ENCODE results near the gene SLAMF6.

The SLAMF6 gene

GRCh38 chr1:160453443-160453842 lies 69.6 kb downstream of the SLAMF6 start:
- no peak for DNase-seq (ENCODE audit: extremely low read depth, low read depth)
- no peak overlapping the region for H3K4me3 ChIP-seq (replicated peaks; ENCODE audit: low read depth, low read length)
- TF ChIP-seq CTCF (IDR thresholded peaks at IDR 0.05; ENCODE audit: low read depth, low read length, missing control alignments) = no peak

- TF ChIP-seq CTCF (IDR thresholded peaks at IDR 0.05; ENCODE audit: low read depth, low read length, missing control alignments) = no peak
- no peak for DNase-seq (ENCODE audit: extremely low read depth, low read depth)
- H3K4me3 ChIP-seq (replicated peaks; ENCODE audit: low read depth, low read length) = no peak overlapping the region
These were observed 71.2 kb downstream of the SLAMF6 start for GRCh38 chr1:160451859-160452232.

GRCh38 chr1:160451119-160451858 lies 71.8 kb downstream of the SLAMF6 start:
- no peak for TF ChIP-seq CTCF (IDR thresholded peaks at IDR 0.05; ENCODE audit: low read depth, low read length, missing control alignments)
- H3K4me3 ChIP-seq (replicated peaks; ENCODE audit: low read depth, low read length) = no peak overlapping the region
- DNase-seq (ENCODE audit: extremely low read depth, low read depth) = no peak

- no peak for TF ChIP-seq CTCF (IDR thresholded peaks at IDR 0.05; ENCODE audit: low read depth, low read length, missing control alignments)
- DNase-seq (ENCODE audit: extremely low read depth, low read depth) = no peak
- no peak overlapping the region for H3K4me3 ChIP-seq (replicated peaks; ENCODE audit: low read depth, low read length)
These were observed 73.6 kb downstream of the SLAMF6 start for GRCh38 chr1:160449494-160449893.

GRCh38 chr1:160446945-160447600 lies 76.0 kb downstream of the SLAMF6 start:
- TF ChIP-seq CTCF (IDR thresholded peaks at IDR 0.05; ENCODE audit: low read depth, low read length, missing control alignments) = no peak
- no peak for DNase-seq (ENCODE audit: extremely low read depth, low read depth)
- no peak overlapping the region for H3K4me3 ChIP-seq (replicated peaks; ENCODE audit: low read depth, low read length)

GRCh38 chr1:160439718-160440117 lies 83.3 kb downstream of the SLAMF6 start:
- TF ChIP-seq CTCF (IDR thresholded peaks at IDR 0.05; ENCODE audit: low read depth, low read length, missing control alignments) = no peak
- no peak overlapping the region for H3K4me3 ChIP-seq (replicated peaks; ENCODE audit: low read depth, low read length)

More at GRCh38 chr1:160439718-160440117, 83.3 kb downstream of the SLAMF6 start:
- no peak for DNase-seq (ENCODE audit: extremely low read depth, low read depth)

All from HFF-Myc (cell line).